Cardiac muscle cell (in vitro differentiated cells and primary cell): ENCODE results near the gene WNT11. TPM values are rescaled to one million over a fixed set of nuclear protein-coding genes. Genes with fewer than 3 reads are reported as not detected.

Source experiments
- DNase-seq, 2 donors: peaks; one replicate each; pipeline versions ENCODE4 v3.0.0 to v3.0.0-alpha.2; 2010 to 2017; ENCODE audit warnings: low read depth in 1 of 2, low spot score in 1 of 2
- H3K27ac ChIP-seq: fragments of 200-600 bp; sonication (generic); 2 replicates; pipeline ENCODE4 v1.5.1; 2016
- H3K27me3 ChIP-seq: fragments of 200-600 bp; sonication (generic); 2 replicates; pipeline ENCODE4 v1.6.0; 2016; ENCODE audit warnings: control low read depth
- H3K36me3 ChIP-seq: fragments of 200-600 bp; sonication (generic); 2 replicates; pipeline ENCODE4 v1.5.1; 2016; ENCODE audit warnings: control low read depth
- H3K4me1 ChIP-seq: fragments of 200-600 bp; sonication (generic); 2 replicates; pipeline ENCODE4 v1.8.1; 2017; ENCODE audit warnings: low read depth, mild to moderate bottlenecking, mixed run types
- H3K4me3 ChIP-seq: fragments of 200-600 bp; sonication (generic); 2 replicates; pipeline ENCODE4 v1.5.1; 2016; ENCODE audit warnings: mild to moderate bottlenecking
- H3K9me3 ChIP-seq: fragments of 200-600 bp; sonication (generic); 2 replicates; pipeline ENCODE4 v1.5.1; 2017; ENCODE audit warnings: low read depth, mild to moderate bottlenecking, control low read depth
- CTCF ChIP-seq: IDR thresholded peaks from 2 replicates; pipeline ENCODE4 v1.5.1; 2012; ENCODE audit warnings: low read depth, mild to moderate bottlenecking, low read length
- polyA plus RNA-seq: library from polyadenylated mRNA; unstranded; fragments of >200 nt; fragmentation: Nextera tagmentation; extraction: Ambion mirVana; gene quantifications from 2 replicates; pipeline ENCODE4 v1.2.1, GENCODE V29; 2016
- total RNA-seq: library from RNA; depleted of rRNA; stranded (reverse); fragments of >200 nt; gene quantifications from 2 replicates; pipeline ENCODE4 v1.2.3, GENCODE V29; 2016

Gene WNT11
- total and polyA plus RNA-seq, 2 experiments from 2014 or later, result 87.9 to 107 TPM

DNA sequence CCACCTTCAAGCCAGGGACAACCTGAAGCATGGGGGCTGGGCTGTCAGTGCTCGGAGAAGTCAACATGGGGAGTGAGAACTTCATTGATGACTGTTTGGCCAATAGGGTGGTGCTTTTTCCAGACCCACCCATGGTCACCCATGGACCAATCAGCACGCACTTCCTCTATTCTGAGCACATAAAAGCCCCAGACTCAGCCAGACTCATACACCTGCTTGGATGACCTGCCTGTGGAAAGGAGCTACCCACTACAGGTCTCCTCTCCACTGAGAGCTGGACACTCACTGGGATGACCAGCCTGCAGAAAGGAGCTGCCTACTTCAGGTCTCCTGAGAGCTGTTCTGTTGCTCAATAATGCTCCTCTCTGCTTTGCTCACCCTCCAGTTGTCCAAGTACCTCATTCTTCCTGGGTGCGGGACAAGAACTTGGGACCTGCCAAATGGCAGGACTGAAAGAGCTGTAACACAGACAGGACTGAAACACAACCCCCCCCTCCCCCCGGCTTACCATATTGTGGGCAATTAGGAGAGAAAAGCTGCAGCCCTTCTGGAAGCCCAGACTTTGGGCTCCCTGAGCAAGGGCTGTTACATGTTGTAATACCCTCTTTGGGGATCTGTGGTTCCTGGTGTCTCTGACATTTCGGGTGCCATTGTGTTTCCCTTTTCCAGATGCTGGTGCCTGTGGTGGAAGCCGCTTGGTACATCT is 44.4 kb upstream of the WNT11 start:
- no peaks in the 10 kb centered on the region for H3K4me1 ChIP-seq
- TF ChIP-seq CTCF, result no peak
- no peaks in the 10 kb centered on the region for H3K36me3 ChIP-seq
- no peaks in the 10 kb centered on the region for H3K9me3 ChIP-seq
- no peak overlapping the region for H3K27ac ChIP-seq
- no peak overlapping the region for H3K4me3 ChIP-seq
- H3K27me3 ChIP-seq, result no peaks in the 10 kb centered on the region
- no peak for DNase-seq

GRCh38 chr11:76249195-76249741 is 43.0 kb upstream of the WNT11 start:
- peaks cover 5% of the 10 kb centered on the region for H3K27me3 ChIP-seq
- no peak overlapping the region for H3K4me3 ChIP-seq
- H3K36me3 ChIP-seq, result no peaks in the 10 kb centered on the region
- no peak overlapping the region for H3K27ac ChIP-seq
- no peaks in the 10 kb centered on the region for H3K9me3 ChIP-seq
- no peaks in the 10 kb centered on the region for H3K4me1 ChIP-seq
- no peak for DNase-seq
- no peak for TF ChIP-seq CTCF

GRCh38 chr11:76248210-76248609 is 41.9 kb upstream of the WNT11 start:
- peak in 1 of 2 donors; percentile 15 for DNase-seq
- TF ChIP-seq CTCF, result peak; percentile 34

GRCh38 chr11:76247091-76247490 is 40.8 kb upstream of the WNT11 start:
- no peak for TF ChIP-seq CTCF
- no peaks in the 10 kb centered on the region for H3K36me3 ChIP-seq
- no peak for DNase-seq
- H3K4me1 ChIP-seq, result no peaks in the 10 kb centered on the region
- peaks cover 8% of the 10 kb centered on the region for H3K27me3 ChIP-seq
- no peaks in the 10 kb centered on the region for H3K9me3 ChIP-seq
- no peak overlapping the region for H3K27ac ChIP-seq
- no peak overlapping the region for H3K4me3 ChIP-seq

More at GRCh38 chr11:76248210-76248609, 41.9 kb upstream of the WNT11 start:
- Histone ChIP-seq H3K27ac (no peak overlapping the region), H3K4me1 (no peaks in the 10 kb centered on the region), H3K27me3 (peaks cover 8% of the 10 kb centered on the region), H3K36me3 (no peaks in the 10 kb centered on the region), H3K9me3 (no peaks in the 10 kb centered on the region), H3K4me3 (no peak overlapping the region)

- peaks cover 8% of the 10 kb centered on the region for H3K27me3 ChIP-seq
- H3K9me3 ChIP-seq, result no peaks in the 10 kb centered on the region
- no peak overlapping the region for H3K27ac ChIP-seq
- no peak for TF ChIP-seq CTCF
- H3K4me3 ChIP-seq, result no peak overlapping the region
- no peak for DNase-seq
- H3K4me1 ChIP-seq, result no peaks in the 10 kb centered on the region
- H3K36me3 ChIP-seq, result no peaks in the 10 kb centered on the region
Measured at GRCh38 chr11:76246271-76246933, 40.1 kb upstream of the WNT11 start.
